GM12878 (cell line): ENCODE results near the gene CILP2. TPM values are rescaled to one million over a fixed set of nuclear protein-coding genes. Genes with fewer than 3 reads are reported as not detected.
A peak's percentile ranks its signal among the peaks of the same experiment; 100 is the strongest.

Experiments used
- EP300 ChIP-seq, 2 experiments: fragments of 150-350 bp in 1 of 2; IDR thresholded peaks; 2 replicates each; pipeline ENCODE4 v1.6.1; 2011 to 2012; ENCODE audit warnings: low read depth in 2 of 2, low read length in 2 of 2, borderline replicate concordance in 1 of 2, improper control_type of control experiment in 1 of 2, inconsistent platforms in 1 of 2; ENCODE audit not compliant: control insufficient read depth in 1 of 2
- FOXK2 ChIP-seq: fragments of 450-650 bp; IDR thresholded peaks from 2 replicates; pipeline ENCODE4 v1.6.1; 2017; ENCODE audit warnings: mild to moderate bottlenecking, moderate library complexity
- FOXM1 ChIP-seq: IDR thresholded peaks from 2 replicates; pipeline ENCODE4 v1.6.1; 2012; ENCODE audit warnings: low read depth, mild to moderate bottlenecking, inconsistent platforms, low read length, moderate library complexity
- GATAD2B ChIP-seq: fragments of 450-650 bp; conservative IDR thresholded peaks from 2 replicates; pipeline ENCODE4 v1.6.1; 2017; ENCODE audit warnings: low read depth, mild to moderate bottlenecking, moderate library complexity
- MXI1 ChIP-seq: fragments of 150-350 bp; IDR thresholded peaks from 2 replicates; pipeline ENCODE4 v1.6.1; 2011; ENCODE audit warnings: low read depth, mild to moderate bottlenecking, inconsistent platforms, low read length, improper control_type of control experiment
- NFXL1 ChIP-seq: fragments of 450-650 bp; IDR thresholded peaks from 2 replicates; pipeline ENCODE4 v1.6.1; 2017; ENCODE audit warnings: antibody characterized with exemption, mild to moderate bottlenecking, borderline replicate concordance
- RCOR1 ChIP-seq: conservative IDR thresholded peaks from 2 replicates; pipeline ENCODE4 v1.6.1; 2012; ENCODE audit warnings: low read depth, low read length, improper control_type of control experiment
- TCF3 ChIP-seq: IDR thresholded peaks from 2 replicates; pipeline ENCODE4 v1.6.1; 2012; ENCODE audit warnings: low read depth, mild to moderate bottlenecking, low read length, borderline replicate concordance; ENCODE audit not compliant: insufficient read depth
- YY1 ChIP-seq: IDR thresholded peaks from 2 replicates; pipeline ENCODE4 v1.6.1; 2011; ENCODE audit warnings: low read depth, mild to moderate bottlenecking, low read length
- ZNF622 ChIP-seq: fragments of 450-650 bp; IDR thresholded peaks from 2 replicates; pipeline ENCODE4 v1.6.1; 2017; ENCODE audit warnings: mild to moderate bottlenecking, inconsistent platforms
- ZSCAN29 ChIP-seq: fragments of 450-650 bp; IDR thresholded peaks from 2 replicates; pipeline ENCODE4 v1.6.1; 2017; ENCODE audit warnings: mild to moderate bottlenecking, moderate library complexity
- polyA plus RNA-seq, 11 experiments: library from polyadenylated mRNA; depleted of rRNA in 4 of 11; unstranded in 6 of 11; stranded (reverse) in 5 of 11; fragments of >200 nt; fragmentation: Nextera tagmentation in 4 of 11; fragmentation: Illumina TruSeq in 1 of 11; extraction: Ambion mirVana in 4 of 11; extraction: Trizol in 1 of 11; gene quantifications; 1 replicate in 1 of 11; 2 replicates in 10 of 11; pipeline versions ENCODE4 v1.2.1 to v1.2.3, GENCODE V29; 2011 to 2016; ENCODE audit warnings: inconsistent platforms in 2 of 11, missing spikeins in 2 of 11, low read depth in 1 of 11
- total RNA-seq, 4 experiments: library from RNA; depleted of rRNA in 3 of 4; stranded (reverse); fragments of >200 nt in 3 of 4; fragmentation: Illumina TruSeq in 1 of 4; extraction: Trizol in 1 of 4; gene quantifications; 2 replicates each; pipeline versions ENCODE4 v1.2.1 to v1.2.3, GENCODE V29; 2013 to 2021
- TF ChIP-seq, protein P1 (sequence below): fragments of 150-350 bp; IDR thresholded peaks from 2 replicates; pipeline ENCODE4 v1.6.1; 2016; ENCODE audit warnings: low read depth, low read length
- TF ChIP-seq, protein P2 (sequence below): IDR thresholded peaks from 2 replicates; pipeline ENCODE4 v1.6.1; 2012; ENCODE audit warnings: improper control_type of control experiment, low read depth, low read length; ENCODE audit not compliant: insufficient replicate concordance
- TF ChIP-seq, protein P3 (sequence below): fragments of 450-650 bp; IDR thresholded peaks from 2 replicates; pipeline ENCODE4 v1.6.1; 2017; ENCODE audit warnings: antibody characterized with exemption, mild to moderate bottlenecking, moderate library complexity

Gene CILP2
- total and polyA plus RNA-seq, 10 of the 15 experiments (the other 5 are each of a cell fraction or from before 2014, with no cell fraction given), result 0.05 to 0.08 (median 0.06) TPM; not detected in 6

DNA sequence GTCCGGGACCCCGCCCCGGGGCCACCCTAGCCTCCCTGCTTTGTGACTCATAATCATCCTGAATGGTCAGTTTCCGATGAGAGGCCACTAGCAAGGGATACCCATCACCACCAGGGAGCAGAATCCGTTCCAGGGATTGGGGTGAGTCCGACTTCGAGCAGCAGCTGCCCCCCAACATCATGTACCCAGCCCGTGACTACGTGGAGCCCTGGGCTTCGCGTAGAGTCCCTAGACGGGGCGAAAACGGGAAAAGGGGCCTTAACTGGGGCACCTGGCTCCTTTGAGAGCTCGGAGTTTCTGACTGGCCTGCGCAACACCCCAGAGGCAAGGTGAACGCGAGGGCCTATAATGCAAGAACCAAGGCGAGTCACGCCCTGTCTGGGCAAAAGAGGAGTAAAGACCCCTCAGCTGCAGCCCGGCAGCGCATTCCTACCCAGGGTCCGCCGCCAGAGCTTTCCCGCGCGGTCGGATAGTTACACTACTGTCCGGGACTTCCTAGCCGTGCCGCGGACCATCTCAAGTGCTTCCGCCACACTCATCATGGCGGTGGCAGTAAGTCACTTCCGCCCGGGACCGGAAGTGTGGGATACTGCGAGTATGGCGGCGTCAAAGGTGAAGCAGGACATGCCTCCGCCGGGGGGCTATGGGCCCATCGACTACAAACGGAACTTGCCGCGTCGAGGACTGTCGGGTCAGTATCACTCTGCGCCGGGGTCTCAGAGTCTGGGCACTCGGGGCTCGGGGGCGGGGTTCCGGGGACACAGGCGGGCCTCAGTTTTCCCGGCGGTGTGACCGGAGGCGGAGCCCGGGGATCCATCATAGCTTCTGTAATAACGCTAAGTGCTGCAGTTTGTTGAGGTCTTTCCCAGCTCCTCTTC is 22.2 kb upstream of the CILP2 start, which contains the start of gene NDUFA13 (continued):
- TF ChIP-seq, protein P1, sequence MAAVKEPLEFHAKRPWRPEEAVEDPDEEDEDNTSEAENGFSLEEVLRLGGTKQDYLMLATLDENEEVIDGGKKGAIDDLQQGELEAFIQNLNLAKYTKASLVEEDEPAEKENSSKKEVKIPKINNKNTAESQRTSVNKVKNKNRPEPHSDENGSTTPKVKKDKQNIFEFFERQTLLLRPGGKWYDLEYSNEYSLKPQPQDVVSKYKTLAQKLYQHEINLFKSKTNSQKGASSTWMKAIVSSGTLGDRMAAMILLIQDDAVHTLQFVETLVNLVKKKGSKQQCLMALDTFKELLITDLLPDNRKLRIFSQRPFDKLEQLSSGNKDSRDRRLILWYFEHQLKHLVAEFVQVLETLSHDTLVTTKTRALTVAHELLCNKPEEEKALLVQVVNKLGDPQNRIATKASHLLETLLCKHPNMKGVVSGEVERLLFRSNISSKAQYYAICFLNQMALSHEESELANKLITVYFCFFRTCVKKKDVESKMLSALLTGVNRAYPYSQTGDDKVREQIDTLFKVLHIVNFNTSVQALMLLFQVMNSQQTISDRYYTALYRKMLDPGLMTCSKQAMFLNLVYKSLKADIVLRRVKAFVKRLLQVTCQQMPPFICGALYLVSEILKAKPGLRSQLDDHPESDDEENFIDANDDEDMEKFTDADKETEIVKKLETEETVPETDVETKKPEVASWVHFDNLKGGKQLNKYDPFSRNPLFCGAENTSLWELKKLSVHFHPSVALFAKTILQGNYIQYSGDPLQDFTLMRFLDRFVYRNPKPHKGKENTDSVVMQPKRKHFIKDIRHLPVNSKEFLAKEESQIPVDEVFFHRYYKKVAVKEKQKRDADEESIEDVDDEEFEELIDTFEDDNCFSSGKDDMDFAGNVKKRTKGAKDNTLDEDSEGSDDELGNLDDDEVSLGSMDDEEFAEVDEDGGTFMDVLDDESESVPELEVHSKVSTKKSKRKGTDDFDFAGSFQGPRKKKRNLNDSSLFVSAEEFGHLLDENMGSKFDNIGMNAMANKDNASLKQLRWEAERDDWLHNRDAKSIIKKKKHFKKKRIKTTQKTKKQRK, result no peak
- no peak for TF ChIP-seq RCOR1
- no peak for TF ChIP-seq FOXM1
- no peak for TF ChIP-seq NFXL1
- TF ChIP-seq ZNF622, result no peak
- TF ChIP-seq, protein P2, sequence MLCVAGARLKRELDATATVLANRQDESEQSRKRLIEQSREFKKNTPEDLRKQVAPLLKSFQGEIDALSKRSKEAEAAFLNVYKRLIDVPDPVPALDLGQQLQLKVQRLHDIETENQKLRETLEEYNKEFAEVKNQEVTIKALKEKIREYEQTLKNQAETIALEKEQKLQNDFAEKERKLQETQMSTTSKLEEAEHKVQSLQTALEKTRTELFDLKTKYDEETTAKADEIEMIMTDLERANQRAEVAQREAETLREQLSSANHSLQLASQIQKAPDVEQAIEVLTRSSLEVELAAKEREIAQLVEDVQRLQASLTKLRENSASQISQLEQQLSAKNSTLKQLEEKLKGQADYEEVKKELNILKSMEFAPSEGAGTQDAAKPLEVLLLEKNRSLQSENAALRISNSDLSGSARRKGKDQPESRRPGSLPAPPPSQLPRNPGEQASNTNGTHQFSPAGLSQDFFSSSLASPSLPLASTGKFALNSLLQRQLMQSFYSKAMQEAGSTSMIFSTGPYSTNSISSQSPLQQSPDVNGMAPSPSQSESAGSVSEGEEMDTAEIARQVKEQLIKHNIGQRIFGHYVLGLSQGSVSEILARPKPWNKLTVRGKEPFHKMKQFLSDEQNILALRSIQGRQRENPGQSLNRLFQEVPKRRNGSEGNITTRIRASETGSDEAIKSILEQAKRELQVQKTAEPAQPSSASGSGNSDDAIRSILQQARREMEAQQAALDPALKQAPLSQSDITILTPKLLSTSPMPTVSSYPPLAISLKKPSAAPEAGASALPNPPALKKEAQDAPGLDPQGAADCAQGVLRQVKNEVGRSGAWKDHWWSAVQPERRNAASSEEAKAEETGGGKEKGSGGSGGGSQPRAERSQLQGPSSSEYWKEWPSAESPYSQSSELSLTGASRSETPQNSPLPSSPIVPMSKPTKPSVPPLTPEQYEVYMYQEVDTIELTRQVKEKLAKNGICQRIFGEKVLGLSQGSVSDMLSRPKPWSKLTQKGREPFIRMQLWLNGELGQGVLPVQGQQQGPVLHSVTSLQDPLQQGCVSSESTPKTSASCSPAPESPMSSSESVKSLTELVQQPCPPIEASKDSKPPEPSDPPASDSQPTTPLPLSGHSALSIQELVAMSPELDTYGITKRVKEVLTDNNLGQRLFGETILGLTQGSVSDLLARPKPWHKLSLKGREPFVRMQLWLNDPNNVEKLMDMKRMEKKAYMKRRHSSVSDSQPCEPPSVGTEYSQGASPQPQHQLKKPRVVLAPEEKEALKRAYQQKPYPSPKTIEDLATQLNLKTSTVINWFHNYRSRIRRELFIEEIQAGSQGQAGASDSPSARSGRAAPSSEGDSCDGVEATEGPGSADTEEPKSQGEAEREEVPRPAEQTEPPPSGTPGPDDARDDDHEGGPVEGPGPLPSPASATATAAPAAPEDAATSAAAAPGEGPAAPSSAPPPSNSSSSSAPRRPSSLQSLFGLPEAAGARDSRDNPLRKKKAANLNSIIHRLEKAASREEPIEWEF, result no peak
- TF ChIP-seq YY1, result peak; percentile 100
- TF ChIP-seq FOXK2, result no peak
- TF ChIP-seq, protein P3, sequence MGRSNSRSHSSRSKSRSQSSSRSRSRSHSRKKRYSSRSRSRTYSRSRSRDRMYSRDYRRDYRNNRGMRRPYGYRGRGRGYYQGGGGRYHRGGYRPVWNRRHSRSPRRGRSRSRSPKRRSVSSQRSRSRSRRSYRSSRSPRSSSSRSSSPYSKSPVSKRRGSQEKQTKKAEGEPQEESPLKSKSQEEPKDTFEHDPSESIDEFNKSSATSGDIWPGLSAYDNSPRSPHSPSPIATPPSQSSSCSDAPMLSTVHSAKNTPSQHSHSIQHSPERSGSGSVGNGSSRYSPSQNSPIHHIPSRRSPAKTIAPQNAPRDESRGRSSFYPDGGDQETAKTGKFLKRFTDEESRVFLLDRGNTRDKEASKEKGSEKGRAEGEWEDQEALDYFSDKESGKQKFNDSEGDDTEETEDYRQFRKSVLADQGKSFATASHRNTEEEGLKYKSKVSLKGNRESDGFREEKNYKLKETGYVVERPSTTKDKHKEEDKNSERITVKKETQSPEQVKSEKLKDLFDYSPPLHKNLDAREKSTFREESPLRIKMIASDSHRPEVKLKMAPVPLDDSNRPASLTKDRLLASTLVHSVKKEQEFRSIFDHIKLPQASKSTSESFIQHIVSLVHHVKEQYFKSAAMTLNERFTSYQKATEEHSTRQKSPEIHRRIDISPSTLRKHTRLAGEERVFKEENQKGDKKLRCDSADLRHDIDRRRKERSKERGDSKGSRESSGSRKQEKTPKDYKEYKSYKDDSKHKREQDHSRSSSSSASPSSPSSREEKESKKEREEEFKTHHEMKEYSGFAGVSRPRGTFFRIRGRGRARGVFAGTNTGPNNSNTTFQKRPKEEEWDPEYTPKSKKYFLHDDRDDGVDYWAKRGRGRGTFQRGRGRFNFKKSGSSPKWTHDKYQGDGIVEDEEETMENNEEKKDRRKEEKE, result no peak
- TF ChIP-seq TCF3, result no peak
- TF ChIP-seq ZSCAN29, result no peak
- no peak for TF ChIP-seq EP300 (IDR thresholded peaks at IDR 0.05; ENCODE audit: borderline replicate concordance in 1 of 2, control insufficient read depth in 1 of 2, low read depth in 2 of 2, low read length in 2 of 2)
- TF ChIP-seq GATAD2B, result peak; percentile 66; the same call in 1 of the 2 replicates
- TF ChIP-seq MXI1, result no peak
